Ureter (tissue), 1 donor: ENCODE results near the gene REEP1. TPM values are rescaled to one million over a fixed set of nuclear protein-coding genes. Genes with fewer than 3 reads are reported as not detected.
A peak's percentile ranks its signal among the peaks of the same experiment; 100 is the strongest.
"Not testable (repeated sequence)": the region's sequence is repeated elsewhere in the genome, so short reads cannot be mapped to it uniquely, and the experiment has no call there.

Experiments
- DNase-seq: peaks from one replicate; pipeline ENCODE4 v3.0.0-alpha.2; 2020; ENCODE audit warnings: low spot score
- total RNA-seq: library from RNA; stranded (reverse); gene quantifications from one replicate; pipeline ENCODE4 v1.2.4, GENCODE V29; 2023
- donor health status: DM: yes; HTN: yes; CAD: no.

REEP1 gene
- total RNA-seq, 1 donor from 2014 or later: 15.5 TPM

DNA sequence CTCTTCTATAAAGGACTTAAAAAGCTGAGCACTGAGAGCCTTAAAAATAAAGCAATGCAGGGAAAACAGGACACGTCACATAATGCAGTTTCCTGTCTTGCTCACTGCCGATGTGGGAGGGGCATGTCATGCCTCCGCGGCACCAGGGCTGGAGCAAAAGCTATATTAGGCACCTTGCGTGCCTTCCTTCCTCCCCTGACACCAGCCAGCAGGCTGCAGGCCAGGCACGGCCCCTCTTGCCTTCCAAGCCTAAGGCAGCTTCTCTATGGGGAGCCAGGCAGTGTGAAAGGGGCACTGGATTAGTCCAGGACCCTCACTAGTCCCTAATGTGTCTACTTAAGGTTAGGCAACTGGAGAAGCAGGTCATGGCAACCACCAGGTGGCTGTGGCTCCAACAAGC, 111.8 kb downstream of the REEP1 start:
- DNase-seq: peak; percentile 69

DNA sequence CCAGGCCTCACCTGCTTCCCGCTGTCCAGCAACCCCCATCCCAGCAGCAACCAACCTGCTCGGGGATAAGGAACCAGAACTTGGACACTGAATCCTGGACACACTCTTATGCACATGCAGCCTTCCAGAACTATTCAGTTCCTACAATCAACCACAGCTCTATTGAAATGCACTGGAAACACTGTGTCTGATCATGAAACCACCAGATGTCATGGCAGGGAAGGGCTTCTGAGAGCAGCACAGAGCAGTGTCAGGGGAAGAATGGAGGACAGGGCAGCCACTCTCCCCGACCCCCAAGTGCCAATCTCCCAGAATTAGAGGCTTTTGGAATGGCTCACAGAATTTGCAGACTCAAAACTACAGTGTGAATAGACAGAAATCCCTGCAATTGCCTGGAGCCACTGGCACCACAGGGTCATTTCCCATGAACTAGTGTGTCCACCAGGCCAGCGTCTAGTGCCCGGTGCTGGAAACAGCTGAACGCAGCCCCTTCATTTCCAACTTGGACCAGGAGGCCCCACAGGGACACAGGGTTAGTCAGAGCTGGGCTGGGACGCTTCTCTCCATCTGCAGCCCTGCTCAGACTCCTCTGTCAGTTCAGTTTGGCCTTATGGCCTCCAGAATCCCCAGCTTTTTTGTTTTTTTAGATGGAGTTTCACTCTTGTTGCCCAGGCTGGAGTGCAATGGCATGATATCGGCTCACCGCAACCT, 112.6 kb downstream of the REEP1 start:
- no peak for DNase-seq

DNA sequence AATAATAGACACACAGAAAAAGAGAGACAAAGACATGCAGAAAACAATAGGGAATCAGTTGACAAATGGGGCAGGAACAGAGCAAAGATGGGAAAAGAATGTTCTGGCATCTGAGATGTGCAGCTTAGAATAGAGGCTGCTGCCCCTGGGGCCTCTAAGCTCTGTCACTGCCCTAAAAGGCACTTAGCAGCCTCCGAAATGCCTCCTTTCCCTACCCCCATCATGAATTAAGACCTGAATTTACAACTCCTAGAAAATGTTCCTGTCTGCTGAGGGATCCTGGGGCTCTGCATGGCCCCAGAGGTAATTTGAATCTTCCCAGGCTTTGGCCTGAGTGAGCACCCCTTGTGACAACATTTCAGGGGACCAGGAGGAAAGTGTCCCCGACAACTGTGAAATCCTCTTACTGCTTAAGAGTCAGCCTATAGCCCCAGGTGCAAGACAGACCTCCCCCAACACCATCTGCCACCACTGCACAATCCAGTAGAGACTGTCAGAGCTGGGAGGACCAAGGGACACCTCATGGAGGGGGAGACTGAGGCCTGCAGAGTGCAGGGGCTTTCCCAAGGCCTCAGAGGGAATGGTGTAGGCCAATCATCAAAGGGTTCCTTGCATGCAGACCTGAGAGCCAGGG, 113.4 kb downstream of the REEP1 start:
- DNase-seq: no peak

DNA sequence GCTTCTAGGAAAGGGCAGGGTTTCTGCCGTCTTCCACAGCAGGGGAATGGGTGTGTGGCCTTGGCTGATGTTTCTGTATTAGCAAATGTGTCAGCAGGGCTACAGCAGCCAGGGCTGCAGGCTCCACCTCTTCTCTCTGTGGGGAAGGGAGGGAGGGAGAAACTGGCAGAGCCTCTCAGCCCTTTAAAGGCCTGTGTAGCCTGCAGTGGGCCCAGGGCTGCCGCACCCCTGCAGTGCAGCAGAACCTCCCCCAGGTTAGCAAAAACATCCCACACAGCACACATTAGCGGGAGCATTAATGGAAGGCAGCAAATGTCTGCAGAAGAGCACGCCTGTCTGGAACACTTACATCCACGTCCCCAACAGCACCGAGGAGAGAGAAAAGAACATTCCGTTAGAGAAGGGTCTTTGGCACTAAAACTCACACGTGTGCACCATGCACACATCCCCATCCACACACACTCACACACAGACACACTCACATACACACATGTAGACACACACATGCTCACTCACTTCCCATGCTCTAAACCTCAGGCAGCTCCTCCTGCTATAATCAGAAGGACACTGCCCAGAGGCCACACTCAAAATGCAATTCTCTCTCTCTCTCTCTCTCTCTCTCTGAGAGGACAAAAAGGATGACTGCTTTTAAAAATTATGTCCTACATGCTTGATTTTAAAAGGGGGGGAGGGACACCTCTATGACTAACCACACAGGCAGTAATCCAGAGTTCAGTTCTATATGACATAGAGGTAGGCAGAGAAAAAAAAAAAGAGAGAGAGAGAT, 114.1 kb downstream of the REEP1 start:
- peak; percentile 74 for DNase-seq

DNA sequence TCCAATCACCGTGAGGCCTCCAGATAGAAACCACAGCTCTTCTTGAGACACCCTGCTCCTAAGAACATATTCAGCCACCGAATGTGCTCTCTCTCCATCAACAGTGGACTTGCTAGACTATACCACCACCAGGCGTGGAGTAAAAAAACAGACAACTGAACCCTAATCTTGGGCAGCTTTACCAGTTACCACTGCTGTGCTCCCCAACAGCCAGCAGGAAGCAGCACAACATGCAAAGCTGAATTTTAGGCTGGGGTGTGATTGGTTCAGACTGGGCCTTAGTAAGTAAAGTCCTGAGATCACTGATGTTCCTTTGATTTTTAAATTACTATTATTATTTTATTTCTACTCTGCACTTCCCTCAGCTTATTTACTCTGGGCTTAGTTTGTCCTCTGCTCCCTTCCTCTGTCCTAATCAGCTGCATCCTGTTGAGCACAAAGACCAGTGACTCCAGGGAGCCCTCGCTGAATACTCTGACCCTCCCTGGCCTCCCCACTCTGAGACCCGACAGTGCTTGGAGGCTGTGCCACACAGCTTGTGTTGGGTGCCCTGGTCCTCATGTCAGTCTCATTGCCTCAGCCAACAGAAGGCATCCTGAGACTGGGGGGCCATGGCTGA, 116.3 kb downstream of the REEP1 start:
- peak; percentile 66 for DNase-seq

DNA sequence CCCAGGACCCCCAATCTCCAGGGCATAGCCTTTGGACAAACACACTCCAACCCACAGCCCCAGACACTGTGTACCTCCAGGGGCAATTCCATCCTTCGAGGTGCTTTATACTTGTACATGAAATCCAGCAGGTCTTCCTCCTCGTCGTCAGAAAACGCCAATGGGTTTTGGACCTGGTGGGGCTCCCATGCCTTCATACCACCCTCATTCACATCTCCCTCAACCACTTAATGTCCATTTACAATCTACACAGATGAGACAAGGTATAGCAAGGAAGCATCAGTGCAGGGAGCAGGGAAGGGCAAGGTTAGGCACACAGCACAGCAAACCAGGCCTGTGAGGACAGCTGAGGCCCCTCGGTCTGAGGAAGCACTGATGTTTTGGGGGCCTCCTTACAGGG, 117.5 kb downstream of the REEP1 start:
- DNase-seq: no peak

DNA sequence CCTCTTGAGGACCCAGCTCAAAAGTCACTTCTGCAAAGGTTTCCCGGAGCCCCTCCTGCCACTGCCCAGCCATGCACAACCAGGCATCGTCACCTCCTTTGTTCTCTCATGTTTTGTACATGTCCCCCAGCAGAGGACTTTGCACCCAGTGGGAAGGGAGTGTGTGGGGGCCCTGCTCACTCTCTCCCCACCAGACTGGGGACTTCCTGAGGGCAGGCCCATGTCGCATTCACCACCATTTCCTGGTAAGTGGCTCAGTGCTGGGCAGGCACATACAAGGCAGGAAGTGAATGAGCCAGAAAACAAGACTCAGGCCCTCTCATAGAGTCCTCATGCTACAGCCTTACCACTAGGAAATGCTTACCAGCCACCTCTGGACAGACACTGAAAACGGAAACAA, 119.3 kb downstream of the REEP1 start:
- DNase-seq: no peak

DNA sequence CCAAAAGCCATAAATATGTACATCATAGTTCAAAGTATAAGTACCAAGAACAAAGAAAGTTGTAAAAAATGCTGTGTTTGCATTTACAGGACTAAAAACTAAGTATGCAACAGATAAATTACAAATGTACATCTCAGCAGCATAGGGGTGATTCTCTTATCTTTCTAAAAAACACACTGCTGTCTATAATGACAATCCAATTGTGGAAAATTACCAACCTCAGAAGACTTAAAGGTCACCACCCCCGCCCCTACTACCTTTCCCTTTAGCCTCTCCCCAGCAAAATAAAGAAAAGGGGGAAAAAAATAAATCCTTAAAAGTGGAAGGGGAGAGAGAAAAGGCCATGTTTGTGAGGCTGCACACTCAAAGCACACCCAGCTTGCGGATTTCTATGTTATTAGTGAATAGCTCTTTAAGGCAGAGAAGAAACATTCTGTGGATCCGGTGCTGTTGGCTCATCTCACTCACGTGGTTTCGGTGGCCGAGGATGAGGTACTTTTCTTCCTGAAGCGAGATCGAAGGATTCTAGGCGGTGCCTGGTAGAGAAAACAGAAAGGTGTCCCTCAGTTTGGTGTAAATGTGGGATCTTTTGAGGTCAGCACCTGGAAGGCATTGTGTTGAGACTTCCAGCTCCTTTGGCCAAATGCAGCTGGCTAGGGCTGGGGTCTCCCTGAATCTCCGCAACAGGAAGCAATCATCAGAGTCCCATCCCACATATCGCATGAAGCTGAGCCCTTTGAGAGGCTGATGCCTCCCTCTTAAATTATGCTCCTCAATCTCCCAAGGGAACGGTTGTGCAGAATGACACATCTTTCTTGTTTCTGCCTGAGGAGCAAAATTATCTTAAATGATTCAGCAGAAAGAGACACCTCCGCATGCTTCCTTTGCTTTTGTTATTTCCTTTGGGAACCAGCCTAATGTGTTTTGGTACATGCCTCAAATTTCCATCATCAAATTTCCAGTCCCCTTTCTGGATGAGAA, 120.6 kb downstream of the REEP1 start:
- DNase-seq: no peak

DNA sequence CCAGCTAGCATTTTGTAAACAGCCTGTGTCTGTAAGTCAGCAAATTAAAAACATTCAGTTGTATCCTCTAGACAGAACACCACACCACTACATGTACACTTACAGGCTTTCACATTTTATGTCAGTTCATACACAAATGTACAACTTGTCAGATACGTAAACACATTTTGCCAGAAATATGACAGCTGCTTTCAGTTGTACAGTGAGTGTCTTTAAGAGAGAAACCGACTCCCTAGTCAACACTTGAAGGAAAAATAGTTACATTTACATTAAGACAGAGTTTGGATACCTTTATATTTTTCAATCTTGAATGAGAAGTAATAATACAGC, 123.0 kb downstream of the REEP1 start:
- no peak for DNase-seq

DNA sequence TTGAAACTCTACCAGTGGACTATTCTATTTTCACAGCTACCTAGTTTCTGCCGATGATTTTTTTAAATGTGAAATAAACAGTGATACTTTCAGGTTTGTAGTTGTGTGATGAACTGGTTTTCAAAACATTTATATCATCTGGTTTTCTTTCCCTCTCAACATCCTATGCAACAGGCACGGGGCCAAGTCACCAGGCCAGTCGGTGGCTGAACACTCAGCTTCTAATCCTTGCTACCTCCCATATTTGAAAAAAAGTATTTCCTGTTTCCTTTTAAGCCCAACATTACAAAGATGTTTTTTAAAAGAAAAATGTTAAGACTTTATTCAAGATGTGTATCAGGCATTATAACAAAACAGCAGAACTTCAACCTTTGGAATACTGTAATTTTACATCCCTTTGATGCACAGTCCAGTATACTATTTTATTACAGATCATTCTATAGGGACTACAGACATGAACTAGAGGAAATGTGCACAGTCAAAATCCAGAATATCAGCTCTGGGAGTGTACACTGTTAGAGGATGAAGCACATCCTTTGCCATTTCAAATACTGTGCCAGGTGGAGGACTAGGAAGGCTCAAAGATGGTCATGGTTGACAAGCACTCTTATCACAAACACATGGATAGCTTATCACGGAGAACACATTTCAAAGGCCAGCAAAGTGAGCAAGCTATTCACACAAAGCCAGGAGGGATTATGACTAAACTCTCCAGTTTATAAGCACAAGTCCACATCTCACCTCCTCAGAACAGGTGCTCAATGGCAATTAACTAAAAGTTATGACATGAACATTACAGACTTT, 123.5 kb downstream of the REEP1 start:
- no peak for DNase-seq

DNA sequence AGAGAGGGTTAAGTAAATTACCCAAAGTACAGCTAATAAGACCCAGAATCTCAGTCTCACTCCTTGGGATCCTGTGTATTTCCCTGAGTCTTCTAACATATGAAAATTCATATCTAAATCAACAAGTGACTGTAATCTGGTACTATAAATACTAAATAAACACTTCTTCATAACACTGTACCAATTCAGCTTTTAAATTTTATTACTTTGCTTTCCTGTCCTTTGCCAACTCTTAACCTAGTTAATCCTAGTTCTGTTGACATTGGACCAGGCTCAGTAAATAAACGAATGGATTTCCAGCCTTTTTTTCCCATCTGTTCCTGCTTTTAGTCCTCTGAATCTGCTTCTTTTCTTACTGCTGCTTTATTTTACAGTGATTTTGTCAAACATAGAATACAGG, 124.4 kb downstream of the REEP1 start:
- no peak for DNase-seq

DNA sequence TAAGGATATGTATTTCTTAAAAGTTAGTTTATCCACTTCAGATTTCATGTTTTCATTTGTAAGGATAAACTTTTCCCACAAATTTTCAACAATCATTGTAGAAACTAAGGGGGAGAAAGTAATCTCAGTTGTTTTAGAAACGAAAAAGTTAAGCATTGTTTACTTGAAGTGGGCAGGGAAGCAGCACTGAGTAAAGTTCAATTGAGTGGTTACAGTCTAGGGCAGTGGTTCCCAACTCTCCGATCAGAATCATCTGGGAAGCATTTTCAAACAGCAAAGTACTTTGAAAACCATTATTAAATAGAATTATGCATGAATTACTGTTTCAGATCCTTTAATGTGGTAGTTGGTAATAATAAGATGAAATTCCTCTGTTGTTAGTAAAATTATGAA, 125.6 kb downstream of the REEP1 start:
- DNase-seq: no peak

DNA sequence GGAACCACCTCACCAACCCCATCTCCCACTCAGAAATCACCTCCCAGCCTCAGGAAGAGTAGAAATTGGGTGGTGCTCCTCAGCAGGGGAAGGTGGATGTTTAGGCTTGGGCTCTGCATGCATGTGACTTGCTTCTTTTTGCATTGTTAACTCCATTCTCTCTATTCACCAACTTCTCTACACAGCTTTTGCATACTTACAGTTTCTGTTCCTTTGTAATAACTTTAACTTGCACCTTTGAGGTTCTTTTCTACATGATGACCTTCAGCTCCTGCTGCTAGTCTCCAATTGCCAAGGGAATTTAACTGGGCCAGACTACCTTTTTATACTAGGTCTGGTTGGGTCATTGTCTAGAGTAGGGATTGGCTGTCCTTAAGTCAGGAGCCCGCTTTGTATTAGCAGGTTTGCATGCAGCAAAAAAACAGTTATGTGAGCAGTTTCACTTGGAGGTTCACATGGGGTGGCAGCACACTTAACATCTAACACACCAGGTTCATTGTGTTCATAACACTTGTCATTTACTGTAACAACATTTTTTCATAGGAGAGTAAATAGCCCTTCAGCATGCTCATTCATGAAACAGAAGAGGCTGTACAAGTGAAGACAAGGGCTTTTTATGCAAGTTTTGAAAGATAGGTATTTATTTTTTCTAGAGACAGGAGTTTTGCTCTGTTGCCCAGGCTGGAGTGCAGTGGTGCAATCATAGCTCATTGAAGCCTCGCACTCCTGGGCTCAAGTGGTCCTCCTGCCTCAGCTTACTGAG, 126.2 kb downstream of the REEP1 start:
- DNase-seq: no peak

DNA sequence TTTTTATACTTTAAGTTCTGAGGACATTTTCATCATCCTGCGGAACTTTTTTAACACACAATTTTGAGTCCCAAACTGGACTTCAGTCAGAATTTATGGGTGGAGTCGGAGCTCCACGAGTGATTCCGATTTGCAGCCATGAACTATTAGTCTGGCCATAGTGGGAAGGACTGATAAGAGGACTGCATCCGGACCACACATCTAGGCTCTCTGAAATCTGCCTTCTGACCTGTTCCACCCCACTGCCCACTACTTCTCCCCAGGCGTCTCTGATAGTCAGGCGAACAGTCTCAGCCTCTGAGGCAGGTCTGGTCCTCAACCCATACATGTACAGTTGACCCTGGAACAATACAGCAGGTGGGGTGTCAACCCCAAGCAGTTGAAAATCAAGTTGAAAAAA, 133.0 kb downstream of the REEP1 start:
- no peak for DNase-seq

DNA sequence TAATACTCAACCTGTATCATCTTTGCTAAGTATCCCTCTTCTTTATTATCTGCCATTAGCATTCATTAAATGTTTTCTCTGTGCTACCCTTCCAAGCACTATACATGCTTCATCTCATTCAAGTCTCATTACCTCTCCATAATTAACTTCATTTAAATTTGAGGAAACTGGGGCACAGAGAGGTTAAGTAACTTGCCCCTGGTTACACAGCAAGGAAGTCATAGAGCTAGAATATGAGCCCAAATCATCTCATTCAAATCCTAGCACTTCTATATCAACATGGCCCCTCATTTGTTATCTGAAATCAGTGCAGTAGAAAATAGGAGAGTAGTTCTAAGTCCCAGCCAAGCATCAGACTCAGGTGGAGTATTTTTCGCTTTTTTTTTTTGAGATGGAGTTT, 133.8 kb downstream of the REEP1 start:
- no peak for DNase-seq

DNA sequence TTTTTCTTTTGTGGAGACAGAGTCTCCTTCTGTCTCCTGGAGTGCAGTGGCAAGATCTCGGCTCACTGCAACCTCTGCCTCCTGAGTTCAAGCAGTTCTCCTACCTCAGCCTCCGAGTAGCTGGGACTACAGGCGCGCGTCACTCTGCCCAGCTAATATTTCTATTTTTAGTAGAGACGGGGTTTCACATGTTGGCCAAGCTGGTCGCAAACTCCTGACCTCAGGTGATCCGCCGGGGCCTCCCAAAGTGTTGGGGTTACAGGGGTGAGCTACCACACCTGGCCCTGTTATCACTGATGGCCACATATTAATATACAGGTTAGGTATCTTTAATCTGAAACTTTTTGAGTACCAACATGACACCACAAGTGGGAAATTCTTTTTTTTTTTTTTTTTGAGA, 134.7 kb downstream of the REEP1 start:
- no peak for DNase-seq

DNA sequence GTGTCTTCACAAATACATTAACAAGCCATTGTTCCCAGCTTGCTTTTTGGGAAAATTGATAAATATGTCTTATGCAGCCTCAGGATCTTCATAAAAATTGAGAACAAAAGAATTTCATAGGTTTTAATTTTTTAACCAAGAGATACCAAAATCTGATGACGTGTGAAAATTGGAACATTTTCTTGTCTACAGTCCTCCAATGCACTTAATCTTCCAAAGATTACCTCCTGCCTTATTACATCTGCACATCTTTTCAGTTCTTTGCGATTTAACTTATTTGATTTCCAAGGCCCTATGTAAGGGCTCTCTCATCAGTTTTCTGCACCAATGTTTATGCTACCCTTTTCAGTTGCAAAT, 135.1 kb downstream of the REEP1 start:
- DNase-seq: no peak

DNA sequence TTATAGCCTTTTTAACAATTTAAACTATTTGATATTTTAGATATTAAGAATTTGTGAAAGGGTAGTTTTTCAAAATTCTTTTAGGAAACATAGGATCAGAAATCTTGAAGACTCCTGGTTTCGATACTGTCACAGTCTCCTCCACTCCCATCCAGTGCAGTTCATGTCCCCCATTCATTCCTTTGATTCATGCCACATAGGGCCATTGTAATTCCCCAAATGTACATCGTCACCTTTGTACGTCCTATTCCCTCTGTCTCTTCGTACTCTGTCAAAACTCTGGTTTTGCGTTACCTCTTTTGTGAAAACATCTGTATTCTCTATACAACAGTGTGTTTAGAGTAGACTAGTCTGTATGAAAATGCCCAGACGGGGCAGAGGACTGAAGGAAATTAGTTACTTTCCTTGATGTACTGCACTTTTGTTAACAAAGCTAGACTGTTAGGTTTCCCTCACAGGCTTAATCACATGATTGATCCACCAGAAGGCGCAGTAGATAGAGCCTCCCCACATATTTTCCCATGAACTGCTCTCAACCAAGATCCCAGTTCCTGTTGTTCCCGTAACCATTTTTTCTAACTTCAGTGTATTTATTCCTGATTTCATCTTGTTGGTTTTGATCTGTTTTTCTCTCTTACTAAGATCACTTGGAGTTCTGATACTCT, 135.6 kb downstream of the REEP1 start:
- DNase-seq: no peak

DNA sequence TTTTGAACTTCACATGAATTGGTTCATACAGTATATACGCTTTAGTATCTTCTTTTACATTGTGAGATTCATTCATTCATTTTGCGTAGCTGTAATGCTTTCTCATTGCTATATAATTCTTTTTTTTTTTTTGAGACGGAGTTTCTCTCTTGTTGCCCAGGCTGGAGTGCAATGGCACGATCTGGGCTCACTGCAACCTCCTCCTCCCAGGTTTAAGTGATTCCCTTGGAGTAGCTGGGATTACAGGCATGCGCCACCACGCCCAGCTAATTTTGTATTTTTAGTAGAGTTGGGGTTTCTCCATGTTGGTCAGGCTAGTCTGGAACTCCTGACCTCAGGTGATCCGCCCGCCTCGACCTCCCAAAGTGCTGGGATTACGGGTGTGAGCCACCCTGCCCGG, 136.9 kb downstream of the REEP1 start:
- not testable (repeated sequence) for DNase-seq

DNA sequence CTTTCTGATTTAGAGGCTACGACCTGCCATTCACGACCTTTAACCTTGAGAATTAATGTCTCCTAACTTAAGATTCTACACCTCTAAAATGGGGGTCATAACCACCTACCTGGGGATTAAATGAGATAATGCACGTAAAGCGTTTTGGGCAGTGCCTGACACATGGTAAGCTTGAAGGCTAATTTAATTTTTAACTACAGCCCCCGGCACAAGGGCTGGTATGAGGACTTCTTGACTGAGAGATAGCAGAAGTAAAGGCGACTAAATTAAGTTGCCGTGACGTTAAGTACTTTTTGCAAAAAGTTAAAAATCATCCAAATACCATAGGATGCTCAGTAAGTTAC, 137.6 kb downstream of the REEP1 start:
- no peak for DNase-seq
